Measurements from ENCODE around the gene DLD.

DLD gene

GRCh38 chr7:107968449-107968848 lies 77.5 kb downstream of the DLD start:
- no peak overlapping the region for H3K4me3 ChIP-seq (replicated peaks in 1 of 2; ENCODE audit: low read depth in 2 of 2, low read length in 2 of 2)
- no peak for DNase-seq (ENCODE audit: low read depth in 2 of 2)
- no peak for TF ChIP-seq CTCF (IDR thresholded peaks at IDR 0.05; ENCODE audit: low read depth, low read length)

- H3K4me3 ChIP-seq (replicated peaks in 1 of 2; ENCODE audit: low read depth in 2 of 2, low read length in 2 of 2), result no peak overlapping the region
- no peak for TF ChIP-seq CTCF (IDR thresholded peaks at IDR 0.05; ENCODE audit: low read depth, low read length)
- no peak for DNase-seq (ENCODE audit: low read depth in 2 of 2)
These were observed 78.9 kb downstream of the DLD start for GRCh38 chr7:107969856-107970255.

Data from cardiac fibroblast (primary cell).